ENCODE measurements around the gene SLFN14. TPM values are rescaled to one million over a fixed set of nuclear protein-coding genes. Genes with fewer than 3 reads are reported as not detected.

SLFN14 gene
- not detected in 2 replicates for polyA plus RNA-seq (2011; rRNA removed)
- polyA plus RNA-seq (2012; cell fraction: cytosol; rRNA removed) = not detected in 2 replicates
- polyA plus RNA-seq (2012; cell fraction: nucleus; rRNA removed) = not detected in 2 replicates
- polyA plus RNA-seq (2017; fragmentation: RNase III; extraction: RNeasy Plus Mini Kit Qiagen cat#74134 plus additional on column Dnase treatment) = not detected in 3 replicates
- polyA minus RNA-seq (2011; rRNA and poly(A)+ RNA removed) = not detected in 2 replicates

DNA sequence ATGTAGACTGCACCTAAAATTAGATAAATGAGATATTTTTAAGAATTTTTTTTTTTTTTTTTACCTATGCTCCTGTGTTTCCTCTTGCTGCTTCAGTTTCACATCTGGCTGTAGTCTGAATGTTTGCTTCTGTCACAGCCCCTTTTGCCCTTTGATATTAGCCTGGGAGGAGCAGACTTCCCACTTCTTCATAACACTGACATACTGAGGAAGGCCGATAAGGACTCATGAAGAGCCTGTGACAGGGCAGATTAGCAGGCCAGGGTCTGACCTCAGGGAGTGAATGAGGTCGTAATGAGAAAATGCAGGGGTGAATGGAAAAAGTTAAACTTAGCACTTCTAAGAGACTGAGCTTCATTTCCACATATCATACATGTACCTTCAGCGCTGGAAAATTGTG is at the start of gene SLFN14:
SLFN14 (minus strand) TSS at position 117 of the 400 bp plus-strand sequence. CDS start 2,757 bp downstream, outside the sequence.
- DNase-seq (ENCODE audit: low read depth in 1 of 2, low spot score in 1 of 2) (no peak), ATAC-seq (no peak), FAIRE-seq (no peak)
- Histone ChIP-seq H3K27ac (no peak within 1 kb of the TSS), H3K4me1 (no peaks in the 10 kb centered on the region), H3K4me3 (no peak within 1 kb of the TSS), H3K4me2 (no peak within 1 kb of the TSS), H3K9me3 (no peaks in the 10 kb centered on the region)
- 65% methylated on average over 3 of the region's 3 CpGs for WGBS (ENCODE audit: missing lambda C conversion rate)
- no peak for TF ChIP-seq MAFK (IDR thresholded peaks at IDR 0.05; ENCODE audit: partially characterized antibody)
- no peak for TF ChIP-seq HEYL (CRISPR knock-in tag; IDR thresholded peaks at IDR 0.05)
- no peak for TF ChIP-seq HOXB5 (CRISPR knock-in tag; IDR thresholded peaks at IDR 0.05)
- TF ChIP-seq CEBPB (IDR thresholded peaks at IDR 0.05) = no peak
- TF ChIP-seq EP300 (IDR thresholded peaks at IDR 0.05) = no peak
- TF ChIP-seq NPAS2 (CRISPR knock-in tag; IDR thresholded peaks at IDR 0.05; ENCODE audit: borderline replicate concordance) = no peak
- TF ChIP-seq, protein P1, sequence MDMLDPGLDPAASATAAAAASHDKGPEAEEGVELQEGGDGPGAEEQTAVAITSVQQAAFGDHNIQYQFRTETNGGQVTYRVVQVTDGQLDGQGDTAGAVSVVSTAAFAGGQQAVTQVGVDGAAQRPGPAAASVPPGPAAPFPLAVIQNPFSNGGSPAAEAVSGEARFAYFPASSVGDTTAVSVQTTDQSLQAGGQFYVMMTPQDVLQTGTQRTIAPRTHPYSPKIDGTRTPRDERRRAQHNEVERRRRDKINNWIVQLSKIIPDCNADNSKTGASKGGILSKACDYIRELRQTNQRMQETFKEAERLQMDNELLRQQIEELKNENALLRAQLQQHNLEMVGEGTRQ (IDR thresholded peaks at IDR 0.05) = no peak
- TF ChIP-seq KDM1A (IDR thresholded peaks at IDR 0.05; ENCODE audit: low read depth) = no peak
- POLR2A ChIA-PET = no interaction called here
- CTCF ChIA-PET = interaction anchor here (1.0 to 2.7 kb wide), 2 partner anchors 22 to 27 kb away, joined by 3 to 11 read pairs; partner anchors contain the start of gene SLFN12L

DNA sequence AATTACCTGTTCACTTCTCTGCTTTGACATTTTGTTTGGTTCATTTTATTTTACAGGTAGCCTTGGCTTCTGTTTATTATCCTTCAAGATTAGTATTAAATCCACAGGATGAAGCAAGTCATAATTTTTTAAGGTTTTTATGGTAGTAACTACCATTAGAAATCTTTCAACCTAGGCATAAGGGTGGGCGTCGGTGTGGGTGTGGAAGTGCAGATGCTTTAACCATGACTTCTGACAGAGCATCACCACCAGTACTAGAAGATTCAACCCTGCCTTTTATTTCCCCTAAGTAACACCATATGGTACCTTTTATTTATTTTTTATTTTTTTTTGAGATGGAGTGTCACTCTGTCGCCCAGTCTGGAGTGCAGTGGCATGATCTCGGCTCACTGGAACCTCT is 49.2 kb upstream of the SLFN14 start:
- ChIA-PET POLR2A (no interaction called here), CTCF (interaction anchor here (0.6 to 3.1 kb wide), 3 partner anchors 9 to 154 kb away, joined by 3 to 12 read pairs (median 5); no protein-coding TSS in a partner anchor)
- Histone ChIP-seq H3K27ac (no peak overlapping the region), H3K4me3 (no peak overlapping the region), H3K9me3 (no peaks in the 10 kb centered on the region), H3K4me2 (no peak overlapping the region), H3K4me1 (no peaks in the 10 kb centered on the region)
- DNase-seq (ENCODE audit: low read depth in 1 of 2, low spot score in 1 of 2) (no peak), ATAC-seq (no peak), FAIRE-seq (no peak)
- WGBS (ENCODE audit: missing lambda C conversion rate) = 96% methylated on average over 4 of the region's 4 CpGs
- no peak for TF ChIP-seq KDM1A (IDR thresholded peaks at IDR 0.05; ENCODE audit: low read depth)
- no peak for TF ChIP-seq HOXA7 (CRISPR knock-in tag; IDR thresholded peaks at IDR 0.05)
- TF ChIP-seq, protein P2, sequence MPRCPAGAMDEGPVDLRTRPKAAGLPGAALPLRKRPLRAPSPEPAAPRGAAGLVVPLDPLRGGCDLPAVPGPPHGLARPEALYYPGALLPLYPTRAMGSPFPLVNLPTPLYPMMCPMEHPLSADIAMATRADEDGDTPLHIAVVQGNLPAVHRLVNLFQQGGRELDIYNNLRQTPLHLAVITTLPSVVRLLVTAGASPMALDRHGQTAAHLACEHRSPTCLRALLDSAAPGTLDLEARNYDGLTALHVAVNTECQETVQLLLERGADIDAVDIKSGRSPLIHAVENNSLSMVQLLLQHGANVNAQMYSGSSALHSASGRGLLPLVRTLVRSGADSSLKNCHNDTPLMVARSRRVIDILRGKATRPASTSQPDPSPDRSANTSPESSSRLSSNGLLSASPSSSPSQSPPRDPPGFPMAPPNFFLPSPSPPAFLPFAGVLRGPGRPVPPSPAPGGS (IDR thresholded peaks at IDR 0.05) = no peak
- TF ChIP-seq HEYL (CRISPR knock-in tag; IDR thresholded peaks at IDR 0.05) = no peak
- TF ChIP-seq RAD21 (conservative IDR thresholded peaks at IDR 0.05 in 1 of 2, IDR thresholded peaks at IDR 0.05 in 1 of 2) = no peak
- no peak for TF ChIP-seq RCOR1 (IDR thresholded peaks at IDR 0.05; ENCODE audit: low read depth, low read length)
- TF ChIP-seq, protein P1 (IDR thresholded peaks at IDR 0.05) = no peak
- TF ChIP-seq, protein P3, sequence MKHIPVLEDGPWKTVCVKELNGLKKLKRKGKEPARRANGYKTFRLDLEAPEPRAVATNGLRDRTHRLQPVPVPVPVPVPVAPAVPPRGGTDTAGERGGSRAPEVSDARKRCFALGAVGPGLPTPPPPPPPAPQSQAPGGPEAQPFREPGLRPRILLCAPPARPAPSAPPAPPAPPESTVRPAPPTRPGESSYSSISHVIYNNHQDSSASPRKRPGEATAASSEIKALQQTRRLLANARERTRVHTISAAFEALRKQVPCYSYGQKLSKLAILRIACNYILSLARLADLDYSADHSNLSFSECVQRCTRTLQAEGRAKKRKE (CRISPR knock-in tag; IDR thresholded peaks at IDR 0.05; ENCODE audit: low read depth) = no peak
- no peak for TF ChIP-seq SMC3 (IDR thresholded peaks at IDR 0.05)

DNA sequence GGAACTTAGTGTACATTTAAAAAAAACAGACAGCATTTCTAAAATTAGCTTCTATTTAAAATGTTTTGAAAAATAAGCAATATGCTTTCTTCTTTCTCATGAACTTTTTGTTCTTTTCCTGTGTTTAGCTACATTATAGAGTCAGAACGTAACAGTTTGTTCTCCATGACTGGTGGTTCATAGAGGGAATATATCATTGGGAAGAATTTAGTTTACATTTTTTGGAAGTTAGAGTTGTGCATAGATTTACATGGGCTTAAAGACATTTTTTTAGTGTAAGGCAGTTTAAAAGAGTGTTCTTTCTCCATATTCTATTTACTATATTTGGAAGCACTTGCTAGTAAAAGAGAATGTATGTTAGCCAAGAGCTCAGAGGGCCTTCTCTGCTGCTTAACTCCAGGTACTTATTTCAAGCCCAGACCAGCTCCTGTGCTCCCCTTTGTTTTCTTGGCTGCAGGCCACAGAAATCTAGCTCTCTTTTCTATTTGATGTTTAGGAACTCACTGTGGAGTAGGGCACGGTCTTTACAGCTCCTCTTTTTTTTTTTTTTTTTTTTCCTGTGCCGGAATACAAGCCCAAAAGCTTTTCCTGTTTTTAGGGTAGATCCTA is 46.7 kb upstream of the SLFN14 start:
- H3K4me2 ChIP-seq = no peak overlapping the region
- no peak for TF ChIP-seq HOXA7 (CRISPR knock-in tag; IDR thresholded peaks at IDR 0.05)
- no peak for TF ChIP-seq CBX8 (IDR thresholded peaks at IDR 0.05)
- no peak for TF ChIP-seq POLR2A (IDR thresholded peaks at IDR 0.05; ENCODE audit: low read length)
- no peak for TF ChIP-seq RARB (CRISPR knock-in tag; IDR thresholded peaks at IDR 0.05)
- TF ChIP-seq, protein P4, sequence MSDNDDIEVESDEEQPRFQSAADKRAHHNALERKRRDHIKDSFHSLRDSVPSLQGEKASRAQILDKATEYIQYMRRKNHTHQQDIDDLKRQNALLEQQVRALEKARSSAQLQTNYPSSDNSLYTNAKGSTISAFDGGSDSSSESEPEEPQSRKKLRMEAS (IDR thresholded peaks at IDR 0.05) = no peak
- TF ChIP-seq, protein P5, sequence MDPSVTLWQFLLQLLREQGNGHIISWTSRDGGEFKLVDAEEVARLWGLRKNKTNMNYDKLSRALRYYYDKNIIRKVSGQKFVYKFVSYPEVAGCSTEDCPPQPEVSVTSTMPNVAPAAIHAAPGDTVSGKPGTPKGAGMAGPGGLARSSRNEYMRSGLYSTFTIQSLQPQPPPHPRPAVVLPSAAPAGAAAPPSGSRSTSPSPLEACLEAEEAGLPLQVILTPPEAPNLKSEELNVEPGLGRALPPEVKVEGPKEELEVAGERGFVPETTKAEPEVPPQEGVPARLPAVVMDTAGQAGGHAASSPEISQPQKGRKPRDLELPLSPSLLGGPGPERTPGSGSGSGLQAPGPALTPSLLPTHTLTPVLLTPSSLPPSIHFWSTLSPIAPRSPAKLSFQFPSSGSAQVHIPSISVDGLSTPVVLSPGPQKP (IDR thresholded peaks at IDR 0.05; ENCODE audit: low read depth, low read length) = no peak
- TF ChIP-seq TFCP2L1 (CRISPR knock-in tag; IDR thresholded peaks at IDR 0.05) = no peak
- TF ChIP-seq, protein P1 (IDR thresholded peaks at IDR 0.05) = no peak
- TF ChIP-seq, protein P6, sequence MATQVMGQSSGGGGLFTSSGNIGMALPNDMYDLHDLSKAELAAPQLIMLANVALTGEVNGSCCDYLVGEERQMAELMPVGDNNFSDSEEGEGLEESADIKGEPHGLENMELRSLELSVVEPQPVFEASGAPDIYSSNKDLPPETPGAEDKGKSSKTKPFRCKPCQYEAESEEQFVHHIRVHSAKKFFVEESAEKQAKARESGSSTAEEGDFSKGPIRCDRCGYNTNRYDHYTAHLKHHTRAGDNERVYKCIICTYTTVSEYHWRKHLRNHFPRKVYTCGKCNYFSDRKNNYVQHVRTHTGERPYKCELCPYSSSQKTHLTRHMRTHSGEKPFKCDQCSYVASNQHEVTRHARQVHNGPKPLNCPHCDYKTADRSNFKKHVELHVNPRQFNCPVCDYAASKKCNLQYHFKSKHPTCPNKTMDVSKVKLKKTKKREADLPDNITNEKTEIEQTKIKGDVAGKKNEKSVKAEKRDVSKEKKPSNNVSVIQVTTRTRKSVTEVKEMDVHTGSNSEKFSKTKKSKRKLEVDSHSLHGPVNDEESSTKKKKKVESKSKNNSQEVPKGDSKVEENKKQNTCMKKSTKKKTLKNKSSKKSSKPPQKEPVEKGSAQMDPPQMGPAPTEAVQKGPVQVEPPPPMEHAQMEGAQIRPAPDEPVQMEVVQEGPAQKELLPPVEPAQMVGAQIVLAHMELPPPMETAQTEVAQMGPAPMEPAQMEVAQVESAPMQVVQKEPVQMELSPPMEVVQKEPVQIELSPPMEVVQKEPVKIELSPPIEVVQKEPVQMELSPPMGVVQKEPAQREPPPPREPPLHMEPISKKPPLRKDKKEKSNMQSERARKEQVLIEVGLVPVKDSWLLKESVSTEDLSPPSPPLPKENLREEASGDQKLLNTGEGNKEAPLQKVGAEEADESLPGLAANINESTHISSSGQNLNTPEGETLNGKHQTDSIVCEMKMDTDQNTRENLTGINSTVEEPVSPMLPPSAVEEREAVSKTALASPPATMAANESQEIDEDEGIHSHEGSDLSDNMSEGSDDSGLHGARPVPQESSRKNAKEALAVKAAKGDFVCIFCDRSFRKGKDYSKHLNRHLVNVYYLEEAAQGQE (IDR thresholded peaks at IDR 0.05) = no peak

More for the DNA sequence above, 46.7 kb upstream of the SLFN14 start:
- ChIA-PET CTCF (interaction anchor here (1.3 to 8.2 kb wide), 5 partner anchors 8 to 156 kb away, joined by 4 to 71 read pairs (median 6); no protein-coding TSS in a partner anchor), POLR2A (interaction anchor here (0.9 kb wide), 1 partner anchor 18 kb away, joined by 4 read pairs; no protein-coding TSS in a partner anchor)
- WGBS (ENCODE audit: missing lambda C conversion rate) = 85% methylated on average over 3 of the region's 3 CpGs
- Histone ChIP-seq H3K27ac (no peak overlapping the region), H3K4me3 (no peak overlapping the region), H3K4me1 (no peaks in the 10 kb centered on the region), H3K9me3 (no peaks in the 10 kb centered on the region)
- no peak for ATAC-seq
- no peak for DNase-seq (ENCODE audit: low read depth in 1 of 2, low spot score in 1 of 2)
- peak; percentile 56 for FAIRE-seq
